ENCODE measurements around the gene SLC22A1. TPM values are rescaled to one million over a fixed set of nuclear protein-coding genes. Genes with fewer than 3 reads are reported as not detected.
A peak's percentile ranks its signal among the peaks of the same experiment; 100 is the strongest.

The SLC22A1 gene
- polyA plus RNA-seq, 2 of the 4 experiments (the other 2 are of a cell fraction) = 2.1 TPM

GRCh38 chr6:160137989-160138835, 16.6 kb downstream of the SLC22A1 start (continued):
- TF ChIP-seq BCL3 (IDR thresholded peaks at IDR 0.05) (no peak), HOXA7 (CRISPR knock-in tag; IDR thresholded peaks at IDR 0.05) (no peak), PHF8 (IDR thresholded peaks at IDR 0.05; ENCODE audit: borderline replicate concordance, low read depth) (no peak), RAD21 (conservative IDR thresholded peaks at IDR 0.05 in 1 of 2, IDR thresholded peaks at IDR 0.05 in 1 of 2) (peak; percentile 79 to 91), SMC3 (IDR thresholded peaks at IDR 0.05) (peak; percentile 82), POLR2A (IDR thresholded peaks at IDR 0.05; ENCODE audit: low read length) (no peak), MAZ (IDR thresholded peaks at IDR 0.05; ENCODE audit: borderline replicate concordance, low read depth, low read length) (no peak), HOXB13 (CRISPR knock-in tag; IDR thresholded peaks at IDR 0.05; ENCODE audit: low read depth) (no peak), TFCP2L1 (CRISPR knock-in tag; IDR thresholded peaks at IDR 0.05) (no peak), RFX5 (IDR thresholded peaks at IDR 0.05) (no peak), RCOR1 (IDR thresholded peaks at IDR 0.05; ENCODE audit: low read depth, low read length) (no peak), CTCF (IDR thresholded peaks at IDR 0.05) (peak; percentile 62), MYC (IDR thresholded peaks at IDR 0.05; ENCODE audit: borderline replicate concordance, low read length) (no peak), FOXS1 (CRISPR knock-in tag; IDR thresholded peaks at IDR 0.05) (peak; percentile 37; the same call in 1 of the 2 replicates)

- DNase-seq (ENCODE audit: low read depth in 1 of 2, low spot score in 1 of 2) (no peak), ATAC-seq (peak in 1 of 2 experiments; percentile 17; a peak in 4 of 6 replicates), FAIRE-seq (no peak)
- H3K4me3 ChIP-seq = no peak overlapping the region
- CTCF ChIA-PET = interaction anchor here (0.7 to 3.1 kb wide), 27 partner anchors 8 to 394 kb away, joined by 3 to 30 read pairs (median 4); partner anchors contain the start of gene SLC22A3
- H3K9me3 ChIP-seq = no peaks in the 10 kb centered on the region
- peak overlapping the region; percentile 75 to 87 for H3K27ac ChIP-seq
- TF ChIP-seq ZFP36 (IDR thresholded peaks at IDR 0.05; ENCODE audit: borderline replicate concordance, partially characterized antibody) (peak; percentile 31), MAFK (IDR thresholded peaks at IDR 0.05; ENCODE audit: partially characterized antibody) (no peak), NPAS2 (CRISPR knock-in tag; IDR thresholded peaks at IDR 0.05; ENCODE audit: borderline replicate concordance) (0 out of 2 replicates have a peak, but pooled peaks have one; percentile 26)
- WGBS (ENCODE audit: missing lambda C conversion rate) = 72% methylated on average over 13 of the region's 13 CpGs
- H3K4me1 ChIP-seq = peaks cover 51% of the 10 kb centered on the region
- POLR2A ChIA-PET = interaction anchor here (1.3 kb wide), 2 partner anchors 215 to 223 kb away, joined by 3 to 5 read pairs; no protein-coding TSS in a partner anchor
- H3K4me2 ChIP-seq = peak overlapping the region; percentile 49
These were observed 17.3 kb downstream of the SLC22A1 start for GRCh38 chr6:160138839-160139419.

- Histone ChIP-seq H3K4me1 (peaks cover 51% of the 10 kb centered on the region), H3K9me3 (no peaks in the 10 kb centered on the region), H3K27ac (peak overlapping the region; percentile 75 to 87), H3K4me2 (peak overlapping the region; percentile 49), H3K4me3 (no peak overlapping the region)
- peak; percentile 69 to 78 for ATAC-seq
- WGBS (ENCODE audit: missing lambda C conversion rate) = 64% methylated on average over 12 of the region's 12 CpGs
- POLR2A ChIA-PET = no interaction called here
- no peak for TF ChIP-seq NFE2L2 (conservative IDR thresholded peaks at IDR 0.05; ENCODE audit: low read length)
- no peak for TF ChIP-seq KDM1A (IDR thresholded peaks at IDR 0.05; ENCODE audit: low read depth)
- TF ChIP-seq FOSL2 (IDR thresholded peaks at IDR 0.05) = peak; percentile 86
- TF ChIP-seq FOSL2 (CRISPR knock-in tag; IDR thresholded peaks at IDR 0.05) = peak; percentile 61
- no peak for TF ChIP-seq ZFP36 (IDR thresholded peaks at IDR 0.05; ENCODE audit: borderline replicate concordance, partially characterized antibody)
- no peak for TF ChIP-seq ATOH8 (CRISPR knock-in tag; IDR thresholded peaks at IDR 0.05; ENCODE audit: low read depth)
- 0 out of 4 replicates have a peak, but pooled peaks of 1 of the 2 experiments have one; percentile 17 for TF ChIP-seq CEBPB (IDR thresholded peaks at IDR 0.05)
- peak; percentile 11 to 42; a peak in 2 of 5 replicates for TF ChIP-seq EP300 (IDR thresholded peaks at IDR 0.05)
- TF ChIP-seq RAD21 (conservative IDR thresholded peaks at IDR 0.05 in 1 of 2, IDR thresholded peaks at IDR 0.05 in 1 of 2) = 0 out of 5 replicates have a peak, but pooled peaks of 1 of the 2 experiments have one; percentile 29
- peak; percentile 59; the same call in 1 of the 2 replicates for TF ChIP-seq MAX (IDR thresholded peaks at IDR 0.05)
- TF ChIP-seq PBX3 (IDR thresholded peaks at IDR 0.05) = no peak
- peak; percentile 74 for TF ChIP-seq JUNB (IDR thresholded peaks at IDR 0.05)
- peak; percentile 62 to 65 for DNase-seq (ENCODE audit: low read depth in 1 of 2, low spot score in 1 of 2)
- CTCF ChIA-PET = interaction anchor here (1.0 to 2.9 kb wide), 3 partner anchors 11 to 249 kb away, joined by 3 to 17 read pairs (median 4); no protein-coding TSS in a partner anchor
- FAIRE-seq = no peak
These were observed 17.8 kb downstream of the SLC22A1 start for GRCh38 chr6:160139420-160139851.

Measured in A549 (cell line).